Activated T-cell treated with anti-CD3 and anti-CD28 coated beads, Interleukin-2, amount 50 U/mL, for 72 hours (primary cell): Measurements from ENCODE around the gene HUS1. TPM values are rescaled to one million over a fixed set of nuclear protein-coding genes. Genes with fewer than 3 reads are reported as not detected.
"Not testable (repeated sequence)": the region's sequence is repeated elsewhere in the genome, so short reads cannot be mapped to it uniquely, and the experiment has no call there.

Experiments
- ATAC-seq, 2 donors: fragments of 150-1000 bp; cut with Tn5 transposase; replicated peaks in 1 of 2; 2 replicates each; pipeline ENCODE4 v1.10.0; 2021; ENCODE audit warnings: moderate library complexity in 2 of 2, mild to moderate bottlenecking in 1 of 2
- DNase-seq, 2 donors: peaks; one replicate each; pipeline ENCODE4 v3.0.0; 2021 to 2022; ENCODE audit warnings: mixed read lengths in 1 of 2
- H3K27ac Mint-ChIP-seq: one replicate; pipeline ENCODE4 v1.8.0; 2022; ENCODE audit warnings: mild to moderate bottlenecking, moderate library complexity, mixed read lengths
- H3K27me3 Mint-ChIP-seq: one replicate; pipeline ENCODE4 v1.8.0; 2022; ENCODE audit warnings: low read depth, mixed read lengths
- H3K36me3 Mint-ChIP-seq, 2 donors: one replicate each; pipeline ENCODE4 v1.8.0; 2022; ENCODE audit warnings: mixed read lengths in 2 of 2, mild to moderate bottlenecking in 1 of 2; ENCODE audit not compliant: insufficient read depth in 2 of 2
- H3K4me1 Mint-ChIP-seq: one replicate; pipeline ENCODE4 v1.8.0; 2022; ENCODE audit warnings: low read depth, mixed read lengths
- H3K4me3 Mint-ChIP-seq, 2 donors: one replicate each; pipeline ENCODE4 v1.8.0; 2022; ENCODE audit warnings: mild to moderate bottlenecking in 2 of 2, mixed read lengths in 2 of 2, moderate library complexity in 2 of 2
- H3K9me3 Mint-ChIP-seq, 2 donors: one replicate each; pipeline ENCODE4 v1.8.0; 2022; ENCODE audit warnings: mixed read lengths in 2 of 2
- total RNA-seq, 2 donors: library from RNA; stranded (reverse); gene quantifications; one replicate each; pipeline ENCODE4 v1.2.3, GENCODE V29; 2022

HUS1 gene
- 10 to 100 TPM; 38.3 to 41.1 TPM for total RNA-seq

- ATAC-seq: peak; percentile 99
- H3K27ac Mint-ChIP-seq: peak within 1 kb of the TSS; percentile 91
Observed at GRCh38 chr7:47979145-47979831, at the start of gene HUS1. Gene HUS1 (minus strand): TSS chr7:47979615. CDS start chr7:47979519, 96 bp downstream.

GRCh38 chr7:48028938-48029337, 49.5 kb upstream of the HUS1 start, which contains the start of gene SUN3:
Gene SUN3 (minus strand): TSS chr7:48029107. CDS start chr7:48028938, 169 bp downstream.
- H3K36me3 Mint-ChIP-seq: no peaks in the 10 kb centered on the region
- no peak within 1 kb of the TSS for H3K4me3 Mint-ChIP-seq
- no peak within 1 kb of the TSS for H3K27ac Mint-ChIP-seq
- DNase-seq: no peak
- ATAC-seq: no peak
- no peaks in the 10 kb centered on the region for H3K4me1 Mint-ChIP-seq
- H3K27me3 Mint-ChIP-seq: peaks cover 37% of the 10 kb centered on the region
- H3K9me3 Mint-ChIP-seq: peaks cover 0 to 3% of the 10 kb centered on the region in 2 donors

More at GRCh38 chr7:47979145-47979831, at the start of gene HUS1:
- peak within 1 kb of the TSS; percentile 89 to 91 for H3K4me3 Mint-ChIP-seq
- DNase-seq: peak; percentile 93 to 96
- no peaks in the 10 kb centered on the region for H3K27me3 Mint-ChIP-seq
- peaks cover 39% of the 10 kb centered on the region for H3K4me1 Mint-ChIP-seq
- no peaks in the 10 kb centered on the region for H3K9me3 Mint-ChIP-seq
- peaks cover 15 to 31% of the 10 kb centered on the region in 2 donors for H3K36me3 Mint-ChIP-seq

- Mint-ChIP-seq H3K27me3 (peaks cover 13% of the 10 kb centered on the region), H3K36me3 (peaks cover 3 to 4% of the 10 kb centered on the region in 2 donors), H3K4me1 (no peaks in the 10 kb centered on the region), H3K4me3 (no peak overlapping the region), H3K9me3 (peaks cover 4 to 5% of the 10 kb centered on the region in 2 donors), H3K27ac (no peak overlapping the region)
- no peak for ATAC-seq
- no peak for DNase-seq
Observed at GRCh38 chr7:48025624-48026023, 46.2 kb upstream of the HUS1 start.

GRCh38 chr7:48017674-48018073, 38.3 kb upstream of the HUS1 start:
- Mint-ChIP-seq H3K36me3 (peaks cover 7 to 10% of the 10 kb centered on the region in 2 donors), H3K9me3 (peaks cover 3 to 8% of the 10 kb centered on the region in 2 donors), H3K4me3 (no peak overlapping the region), H3K4me1 (no peaks in the 10 kb centered on the region), H3K27ac (no peak overlapping the region), H3K27me3 (peaks cover 6% of the 10 kb centered on the region)
- no peak for DNase-seq
- ATAC-seq: no peak

- no peak for DNase-seq
- H3K4me1 Mint-ChIP-seq: no peaks in the 10 kb centered on the region
- ATAC-seq: no peak
- H3K27ac Mint-ChIP-seq: no peak overlapping the region
- H3K4me3 Mint-ChIP-seq: no peak overlapping the region
- peaks cover 6% of the 10 kb centered on the region for H3K27me3 Mint-ChIP-seq
- peaks cover 5 to 9% of the 10 kb centered on the region in 2 donors for H3K36me3 Mint-ChIP-seq
- peaks cover 3 to 6% of the 10 kb centered on the region in 2 donors for H3K9me3 Mint-ChIP-seq
Observed at GRCh38 chr7:48016641-48017040, 37.2 kb upstream of the HUS1 start.

GRCh38 chr7:48011951-48012350, 32.5 kb upstream of the HUS1 start:
- H3K36me3 Mint-ChIP-seq: no peaks in the 10 kb centered on the region
- no peaks in the 10 kb centered on the region for H3K4me1 Mint-ChIP-seq
- peaks cover 6% of the 10 kb centered on the region for H3K27me3 Mint-ChIP-seq

GRCh38 chr7:48011323-48011722, 31.9 kb upstream of the HUS1 start:
- ATAC-seq: no peak
- no peaks in the 10 kb centered on the region for H3K36me3 Mint-ChIP-seq
- no peak for DNase-seq
- H3K27me3 Mint-ChIP-seq: peaks cover 4% of the 10 kb centered on the region
- no peaks in the 10 kb centered on the region for H3K4me1 Mint-ChIP-seq
- no peak overlapping the region for H3K27ac Mint-ChIP-seq
- H3K9me3 Mint-ChIP-seq: no peaks in the 10 kb centered on the region
- no peak overlapping the region for H3K4me3 Mint-ChIP-seq

More at GRCh38 chr7:48011951-48012350, 32.5 kb upstream of the HUS1 start:
- DNase-seq (no peak), ATAC-seq (no peak)
- Mint-ChIP-seq H3K4me3 (no peak overlapping the region), H3K9me3 (no peaks in the 10 kb centered on the region), H3K27ac (no peak overlapping the region)

GRCh38 chr7:48009954-48010353, 30.5 kb upstream of the HUS1 start:
- ATAC-seq (no peak), DNase-seq (no peak)
- H3K27me3 Mint-ChIP-seq: no peaks in the 10 kb centered on the region
- H3K27ac Mint-ChIP-seq: no peak overlapping the region
- H3K4me1 Mint-ChIP-seq: no peaks in the 10 kb centered on the region
- H3K4me3 Mint-ChIP-seq: no peak overlapping the region
- H3K9me3 Mint-ChIP-seq: no peaks in the 10 kb centered on the region
- no peaks in the 10 kb centered on the region for H3K36me3 Mint-ChIP-seq

- H3K27me3 Mint-ChIP-seq: no peaks in the 10 kb centered on the region
- no peaks in the 10 kb centered on the region for H3K36me3 Mint-ChIP-seq
- DNase-seq (no peak), ATAC-seq (no peak)
- no peaks in the 10 kb centered on the region for H3K4me1 Mint-ChIP-seq
- H3K9me3 Mint-ChIP-seq: no peaks in the 10 kb centered on the region
- no peak overlapping the region for H3K4me3 Mint-ChIP-seq
- H3K27ac Mint-ChIP-seq: no peak overlapping the region
Observed at GRCh38 chr7:48009257-48009656, 29.8 kb upstream of the HUS1 start.

- no peaks in the 10 kb centered on the region for H3K27me3 Mint-ChIP-seq
- H3K36me3 Mint-ChIP-seq: peaks cover 0 to 2% of the 10 kb centered on the region in 2 donors
- DNase-seq (no peak), ATAC-seq (no peak)
- no peaks in the 10 kb centered on the region for H3K4me1 Mint-ChIP-seq
- no peak overlapping the region for H3K4me3 Mint-ChIP-seq
- no peaks in the 10 kb centered on the region for H3K9me3 Mint-ChIP-seq
- no peak overlapping the region for H3K27ac Mint-ChIP-seq
Observed at GRCh38 chr7:48006866-48007265, 27.5 kb upstream of the HUS1 start.

- Mint-ChIP-seq H3K36me3 (peaks cover 0 to 2% of the 10 kb centered on the region in 2 donors), H3K4me1 (no peaks in the 10 kb centered on the region), H3K27ac (no peak overlapping the region), H3K9me3 (no peaks in the 10 kb centered on the region), H3K4me3 (no peak overlapping the region), H3K27me3 (no peaks in the 10 kb centered on the region)
- DNase-seq (no peak), ATAC-seq (no peak)
Observed at GRCh38 chr7:48004638-48005037, 25.2 kb upstream of the HUS1 start.

- Mint-ChIP-seq H3K4me1 (no peaks in the 10 kb centered on the region), H3K4me3 (no peak overlapping the region)
- DNase-seq: no peak
Observed at GRCh38 chr7:48004032-48004431, 24.6 kb upstream of the HUS1 start.

GRCh38 chr7:48000164-48000563, 20.7 kb upstream of the HUS1 start:
- H3K27me3 Mint-ChIP-seq, H3K27ac Mint-ChIP-seq, H3K9me3 Mint-ChIP-seq, ATAC-seq, H3K4me1 Mint-ChIP-seq, H3K4me3 Mint-ChIP-seq, DNase-seq, H3K36me3 Mint-ChIP-seq: not testable (repeated sequence)

More at GRCh38 chr7:48004032-48004431, 24.6 kb upstream of the HUS1 start:
- H3K27me3 Mint-ChIP-seq: no peaks in the 10 kb centered on the region
- no peaks in the 10 kb centered on the region for H3K9me3 Mint-ChIP-seq
- no peak for ATAC-seq
- peaks cover 0 to 2% of the 10 kb centered on the region in 2 donors for H3K36me3 Mint-ChIP-seq
- H3K27ac Mint-ChIP-seq: no peak overlapping the region

- Mint-ChIP-seq H3K4me3 (no peak overlapping the region), H3K9me3 (peaks cover 8 to 11% of the 10 kb centered on the region in 2 donors), H3K27me3 (no peaks in the 10 kb centered on the region), H3K4me1 (no peaks in the 10 kb centered on the region), H3K27ac (no peak overlapping the region), H3K36me3 (peaks cover 2 to 4% of the 10 kb centered on the region in 2 donors)
- DNase-seq: no peak
- no peak for ATAC-seq
Observed at GRCh38 chr7:47999413-47999812, 20.0 kb upstream of the HUS1 start.
